HG02571 (cell line): ENCODE data around the gene IL1RL1.
"Not testable (repeated sequence)": the region's sequence is repeated elsewhere in the genome, so short reads cannot be mapped to it uniquely, and the experiment has no call there.

Source experiments
- ATAC-seq: cut with Tn5 transposase; IDR thresholded peaks from one replicate; pipeline ENCODE4 v1.9.1; 2021; ENCODE audit warnings: mild to moderate bottlenecking, moderate library complexity; ENCODE audit not compliant: unreplicated experiment

IL1RL1 gene

GRCh38 chr2:102291319-102292075 lies 19.9 kb upstream of the IL1RL1 start:
- ATAC-seq = no peak

GRCh38 chr2:102294802-102295489 lies 16.4 kb upstream of the IL1RL1 start:
- ATAC-seq = no peak

- no peak for ATAC-seq
Observed at GRCh38 chr2:102295566-102295965, 15.8 kb upstream of the IL1RL1 start.

- ATAC-seq = no peak
Observed at GRCh38 chr2:102296449-102296848, 14.9 kb upstream of the IL1RL1 start.

GRCh38 chr2:102297891-102298290 lies 13.5 kb upstream of the IL1RL1 start:
- ATAC-seq = no peak

- ATAC-seq = no peak
Observed at GRCh38 chr2:102301867-102302362, 9.4 kb upstream of the IL1RL1 start.

- no peak for ATAC-seq
Observed at GRCh38 chr2:102302458-102302857, 8.9 kb upstream of the IL1RL1 start.

- ATAC-seq = no peak
Observed at GRCh38 chr2:102303589-102303988, 7.8 kb upstream of the IL1RL1 start.

- ATAC-seq = no peak
Observed at GRCh38 chr2:102304268-102304667, 7.1 kb upstream of the IL1RL1 start.

GRCh38 chr2:102304711-102305611 lies 6.4 kb upstream of the IL1RL1 start:
- ATAC-seq = no peak

- ATAC-seq = no peak
Observed at GRCh38 chr2:102306125-102306524, 5.2 kb upstream of the IL1RL1 start.

- ATAC-seq = no peak
Observed at GRCh38 chr2:102313025-102313424, 1.7 kb downstream of the IL1RL1 start.

GRCh38 chr2:102313471-102313870 lies 2.1 kb downstream of the IL1RL1 start:
- no peak for ATAC-seq

GRCh38 chr2:102313950-102314349 lies 2.6 kb downstream of the IL1RL1 start:
- ATAC-seq = no peak

GRCh38 chr2:102315921-102316320 lies 4.6 kb downstream of the IL1RL1 start:
- no peak for ATAC-seq

- ATAC-seq = no peak
Observed at GRCh38 chr2:102317715-102318114, 6.4 kb downstream of the IL1RL1 start.

GRCh38 chr2:102318437-102318836 lies 7.1 kb downstream of the IL1RL1 start:
- no peak for ATAC-seq

- no peak for ATAC-seq
Observed at GRCh38 chr2:102321941-102322719, 10.8 kb downstream of the IL1RL1 start.

- not testable (repeated sequence) for ATAC-seq
Observed at GRCh38 chr2:102324914-102325313, 13.6 kb downstream of the IL1RL1 start.

GRCh38 chr2:102331311-102331980 lies 20.1 kb downstream of the IL1RL1 start:
- no peak for ATAC-seq
